ENCODE measurements around the gene MS4A18.
"Not testable (repeated sequence)": the region's sequence is repeated elsewhere in the genome, so short reads cannot be mapped to it uniquely, and the experiment has no call there.

Gene MS4A18

GRCh38 chr11:60748821-60749220 is 24.3 kb downstream of the MS4A18 start:
- no peak for FAIRE-seq

GRCh38 chr11:60750911-60751310 is 26.4 kb downstream of the MS4A18 start:
- no peak for FAIRE-seq
- TF ChIP-seq POLR2A (IDR thresholded peaks at IDR 0.05; ENCODE audit: low read depth, low read length) (no peak), SPI1 (IDR thresholded peaks at IDR 0.05; ENCODE audit: low read depth, low read length) (no peak), POLR2AphosphoS5 (IDR thresholded peaks at IDR 0.05; ENCODE audit: low read depth, low read length) (no peak), PAX5 (IDR thresholded peaks at IDR 0.05; ENCODE audit: insufficient read depth, low read length, severe bottlenecking) (no peak), TAF1 (IDR thresholded peaks at IDR 0.05; ENCODE audit: low read depth, low read length) (no peak), POU2F2 (IDR thresholded peaks at IDR 0.05; ENCODE audit: low read depth, low read length) (no peak)
- DNase-seq (ENCODE audit: insufficient read length, low spot score), result no peak

More at GRCh38 chr11:60748821-60749220, 24.3 kb downstream of the MS4A18 start:
- TF ChIP-seq PAX5 (IDR thresholded peaks at IDR 0.05; ENCODE audit: insufficient read depth, low read length, severe bottlenecking), result no peak
- no peak for TF ChIP-seq TAF1 (IDR thresholded peaks at IDR 0.05; ENCODE audit: low read depth, low read length)
- TF ChIP-seq POLR2A (IDR thresholded peaks at IDR 0.05; ENCODE audit: low read depth, low read length), result no peak
- no peak for TF ChIP-seq POU2F2 (IDR thresholded peaks at IDR 0.05; ENCODE audit: low read depth, low read length)
- no peak for TF ChIP-seq POLR2AphosphoS5 (IDR thresholded peaks at IDR 0.05; ENCODE audit: low read depth, low read length)
- no peak for TF ChIP-seq SPI1 (IDR thresholded peaks at IDR 0.05; ENCODE audit: low read depth, low read length)
- DNase-seq (ENCODE audit: insufficient read length, low spot score), result no peak

GRCh38 chr11:60753309-60753708 is 28.8 kb downstream of the MS4A18 start:
- no peak for DNase-seq (ENCODE audit: insufficient read length, low spot score)
- no peak for TF ChIP-seq SPI1 (IDR thresholded peaks at IDR 0.05; ENCODE audit: low read depth, low read length)
- no peak for TF ChIP-seq TAF1 (IDR thresholded peaks at IDR 0.05; ENCODE audit: low read depth, low read length)
- TF ChIP-seq POU2F2 (IDR thresholded peaks at IDR 0.05; ENCODE audit: low read depth, low read length), result no peak
- TF ChIP-seq POLR2AphosphoS5 (IDR thresholded peaks at IDR 0.05; ENCODE audit: low read depth, low read length), result no peak
- no peak for TF ChIP-seq PAX5 (IDR thresholded peaks at IDR 0.05; ENCODE audit: insufficient read depth, low read length, severe bottlenecking)
- no peak for TF ChIP-seq POLR2A (IDR thresholded peaks at IDR 0.05; ENCODE audit: low read depth, low read length)
- no peak for FAIRE-seq

GRCh38 chr11:60754887-60755286 is 30.4 kb downstream of the MS4A18 start:
- TF ChIP-seq POU2F2 (IDR thresholded peaks at IDR 0.05; ENCODE audit: low read depth, low read length) (no peak), TAF1 (IDR thresholded peaks at IDR 0.05; ENCODE audit: low read depth, low read length) (no peak), POLR2AphosphoS5 (IDR thresholded peaks at IDR 0.05; ENCODE audit: low read depth, low read length) (no peak), PAX5 (IDR thresholded peaks at IDR 0.05; ENCODE audit: insufficient read depth, low read length, severe bottlenecking) (no peak), POLR2A (IDR thresholded peaks at IDR 0.05; ENCODE audit: low read depth, low read length) (no peak), SPI1 (IDR thresholded peaks at IDR 0.05; ENCODE audit: low read depth, low read length) (no peak)
- DNase-seq (ENCODE audit: insufficient read length, low spot score) (no peak), FAIRE-seq (no peak)

GRCh38 chr11:60756307-60757032 is 31.9 kb downstream of the MS4A18 start, which contains the start of gene MS4A15:
TSS of gene MS4A15 (plus strand) at chr11:60756867. CDS start at chr11:60763734, 6,867 bp downstream.
- DNase-seq (ENCODE audit: insufficient read length, low spot score) (no peak), FAIRE-seq (peak; percentile 62)
- TF ChIP-seq POLR2AphosphoS5 (IDR thresholded peaks at IDR 0.05; ENCODE audit: low read depth, low read length) (no peak), POU2F2 (IDR thresholded peaks at IDR 0.05; ENCODE audit: low read depth, low read length) (no peak), POLR2A (IDR thresholded peaks at IDR 0.05; ENCODE audit: low read depth, low read length) (no peak), SPI1 (IDR thresholded peaks at IDR 0.05; ENCODE audit: low read depth, low read length) (no peak), TAF1 (IDR thresholded peaks at IDR 0.05; ENCODE audit: low read depth, low read length) (no peak), PAX5 (IDR thresholded peaks at IDR 0.05; ENCODE audit: insufficient read depth, low read length, severe bottlenecking) (no peak)

GRCh38 chr11:60757231-60757800 is 32.8 kb downstream of the MS4A18 start:
- FAIRE-seq, result no peak
- DNase-seq (ENCODE audit: insufficient read length, low spot score), result no peak
- no peak for TF ChIP-seq POU2F2 (IDR thresholded peaks at IDR 0.05; ENCODE audit: low read depth, low read length)
- TF ChIP-seq POLR2A (IDR thresholded peaks at IDR 0.05; ENCODE audit: low read depth, low read length), result no peak

- not testable (repeated sequence) for DNase-seq (ENCODE audit: insufficient read length, low spot score); FAIRE-seq
Measured at GRCh38 chr11:60758671-60759070, 34.2 kb downstream of the MS4A18 start.

- not testable (repeated sequence) for FAIRE-seq; DNase-seq (ENCODE audit: insufficient read length, low spot score)
- TF ChIP-seq SPI1 (IDR thresholded peaks at IDR 0.05; ENCODE audit: low read depth, low read length), result peak; percentile 56
Measured at GRCh38 chr11:60759438-60760225, 35.1 kb downstream of the MS4A18 start.

GRCh38 chr11:60761436-60762190 is 37.1 kb downstream of the MS4A18 start:
- DNase-seq (ENCODE audit: insufficient read length, low spot score) (no peak), FAIRE-seq (peak; percentile 35)
- TF ChIP-seq SPI1 (IDR thresholded peaks at IDR 0.05; ENCODE audit: low read depth, low read length) (no peak), PAX5 (IDR thresholded peaks at IDR 0.05; ENCODE audit: insufficient read depth, low read length, severe bottlenecking) (no peak), POLR2AphosphoS5 (IDR thresholded peaks at IDR 0.05; ENCODE audit: low read depth, low read length) (no peak), POLR2A (IDR thresholded peaks at IDR 0.05; ENCODE audit: low read depth, low read length) (no peak), POU2F2 (IDR thresholded peaks at IDR 0.05; ENCODE audit: low read depth, low read length) (no peak), TAF1 (IDR thresholded peaks at IDR 0.05; ENCODE audit: low read depth, low read length) (no peak)

Data from GM12891 (cell line).